NCI-H524 (cell line): ENCODE results near the gene SYNDIG1.

Source experiments
- DNase-seq, 2 experiments: peaks; one replicate each; lab custom pipeline; 2025; lab: John Stamatoyannopoulos, UW

SYNDIG1 gene

GRCh38 chr20:24472426-24472825, 3.0 kb downstream of the SYNDIG1 start:
- DNase-seq = no peak

- no peak for DNase-seq
Measured at GRCh38 chr20:24473435-24474223, 4.2 kb downstream of the SYNDIG1 start.

GRCh38 chr20:24477831-24478547, 8.6 kb downstream of the SYNDIG1 start:
- no peak for DNase-seq

GRCh38 chr20:24478584-24478983, 9.2 kb downstream of the SYNDIG1 start:
- DNase-seq = no peak

- DNase-seq = no peak
Measured at GRCh38 chr20:24479106-24479505, 9.7 kb downstream of the SYNDIG1 start.

- no peak for DNase-seq
Measured at GRCh38 chr20:24479595-24479994, 10.2 kb downstream of the SYNDIG1 start.

- no peak for DNase-seq
Measured at GRCh38 chr20:24480509-24480908, 11.1 kb downstream of the SYNDIG1 start.

GRCh38 chr20:24481173-24481572, 11.7 kb downstream of the SYNDIG1 start:
- DNase-seq = no peak

GRCh38 chr20:24483435-24484080, 14.1 kb downstream of the SYNDIG1 start:
- DNase-seq = no peak

- DNase-seq = no peak
Measured at GRCh38 chr20:24484081-24484450, 14.6 kb downstream of the SYNDIG1 start.

GRCh38 chr20:24485981-24486380, 16.6 kb downstream of the SYNDIG1 start:
- no peak for DNase-seq

- DNase-seq = no peak
Measured at GRCh38 chr20:24487240-24487639, 17.8 kb downstream of the SYNDIG1 start.

- no peak for DNase-seq
Measured at GRCh38 chr20:24487648-24488047, 18.2 kb downstream of the SYNDIG1 start.

GRCh38 chr20:24488064-24488799, 18.8 kb downstream of the SYNDIG1 start:
- DNase-seq = no peak

GRCh38 chr20:24488800-24489175, 19.4 kb downstream of the SYNDIG1 start:
- DNase-seq = no peak

- no peak for DNase-seq
Measured at GRCh38 chr20:24489193-24489592, 19.8 kb downstream of the SYNDIG1 start.

- no peak for DNase-seq
Measured at GRCh38 chr20:24489631-24490260, 20.3 kb downstream of the SYNDIG1 start.

- DNase-seq = no peak
Measured at GRCh38 chr20:24490598-24490997, 21.2 kb downstream of the SYNDIG1 start.

GRCh38 chr20:24491041-24491756, 21.8 kb downstream of the SYNDIG1 start:
- no peak for DNase-seq

- DNase-seq = no peak
Measured at GRCh38 chr20:24492031-24492607, 22.7 kb downstream of the SYNDIG1 start.

- DNase-seq = no peak
Measured at GRCh38 chr20:24492698-24493097, 23.3 kb downstream of the SYNDIG1 start.
